ENCODE results near the gene UBAP1. TPM values are rescaled to one million over a fixed set of nuclear protein-coding genes. Genes with fewer than 3 reads are reported as not detected.
"Not testable (repeated sequence)": the region's sequence is repeated elsewhere in the genome, so short reads cannot be mapped to it uniquely, and the experiment has no call there.

The UBAP1 gene
- total RNA-seq, 2 donors from 2014 or later, result 36.4 to 39.8 TPM

DNA sequence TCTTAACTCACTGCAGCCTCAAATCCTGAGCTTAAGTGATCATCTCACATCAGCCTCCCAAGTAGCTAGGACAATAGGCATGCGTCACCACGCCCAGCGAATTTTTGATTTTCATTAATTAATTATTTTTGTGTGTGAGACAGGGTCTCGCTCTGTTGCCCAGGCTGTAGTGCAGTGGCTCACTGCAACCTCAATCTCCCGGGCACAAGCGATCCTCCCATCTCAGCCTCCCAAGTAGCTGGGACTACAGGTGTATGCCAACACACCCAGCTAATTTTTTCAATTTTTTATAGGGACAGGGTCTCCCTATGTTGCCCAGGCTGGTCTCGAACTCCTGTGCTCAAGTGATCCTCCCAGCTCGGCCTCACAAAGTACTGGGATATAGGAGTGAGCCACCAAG lies 41.4 kb downstream of the UBAP1 start:
- H3K27ac ChIP-seq (ENCODE audit: low read depth, low read length), result no peak overlapping the region

DNA sequence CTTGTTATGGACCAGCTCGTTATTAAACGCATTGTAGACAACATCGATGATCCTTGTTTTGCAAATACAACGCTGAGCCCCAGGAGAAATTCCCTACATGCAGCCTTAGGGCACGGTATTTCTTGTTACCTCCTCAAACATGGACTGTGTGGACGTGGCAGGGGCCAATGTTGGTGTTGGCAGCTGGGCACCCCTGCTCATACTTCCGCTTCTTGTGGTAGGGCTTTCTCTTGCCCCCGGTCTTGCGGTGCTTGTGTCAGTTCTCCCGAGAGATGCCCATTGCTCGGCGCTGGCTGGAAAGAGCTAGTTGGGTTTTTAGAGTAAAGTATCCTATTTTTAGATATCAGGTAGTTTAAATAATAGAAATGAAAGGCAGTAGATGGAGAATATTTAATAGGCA lies 45.5 kb downstream of the UBAP1 start:
- Histone ChIP-seq H3K9ac (ENCODE audit: extremely low read depth, low read length, poor library complexity, severe bottlenecking) (no peak overlapping the region), H3K4me1 (ENCODE audit: control insufficient read depth, insufficient read depth, low read length) (no peaks in the 10 kb centered on the region), H3K9me3 (ENCODE audit: control insufficient read depth, low read length) (no peaks in the 10 kb centered on the region), H3K4me3 (ENCODE audit: low read length) (no peak overlapping the region), H3K27me3 (ENCODE audit: control insufficient read depth, insufficient read depth, low read length, poor library complexity, severe bottlenecking) (no peaks in the 10 kb centered on the region), H3K27ac (ENCODE audit: low read depth, low read length) (no peak overlapping the region), H3K36me3 (ENCODE audit: control insufficient read depth, insufficient read depth, low read length) (peaks cover 20% of the 10 kb centered on the region)
- TF ChIP-seq, protein P1, sequence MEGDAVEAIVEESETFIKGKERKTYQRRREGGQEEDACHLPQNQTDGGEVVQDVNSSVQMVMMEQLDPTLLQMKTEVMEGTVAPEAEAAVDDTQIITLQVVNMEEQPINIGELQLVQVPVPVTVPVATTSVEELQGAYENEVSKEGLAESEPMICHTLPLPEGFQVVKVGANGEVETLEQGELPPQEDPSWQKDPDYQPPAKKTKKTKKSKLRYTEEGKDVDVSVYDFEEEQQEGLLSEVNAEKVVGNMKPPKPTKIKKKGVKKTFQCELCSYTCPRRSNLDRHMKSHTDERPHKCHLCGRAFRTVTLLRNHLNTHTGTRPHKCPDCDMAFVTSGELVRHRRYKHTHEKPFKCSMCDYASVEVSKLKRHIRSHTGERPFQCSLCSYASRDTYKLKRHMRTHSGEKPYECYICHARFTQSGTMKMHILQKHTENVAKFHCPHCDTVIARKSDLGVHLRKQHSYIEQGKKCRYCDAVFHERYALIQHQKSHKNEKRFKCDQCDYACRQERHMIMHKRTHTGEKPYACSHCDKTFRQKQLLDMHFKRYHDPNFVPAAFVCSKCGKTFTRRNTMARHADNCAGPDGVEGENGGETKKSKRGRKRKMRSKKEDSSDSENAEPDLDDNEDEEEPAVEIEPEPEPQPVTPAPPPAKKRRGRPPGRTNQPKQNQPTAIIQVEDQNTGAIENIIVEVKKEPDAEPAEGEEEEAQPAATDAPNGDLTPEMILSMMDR (conservative IDR thresholded peaks at IDR 0.05), result no peak
- no peaks in the 10 kb centered on the region for H3K27me3 Mint-ChIP-seq (ENCODE audit: insufficient read depth)
- WGBS, 2 experiments (ENCODE audit: insufficient coverage in 1 of 2, insufficient read length in 1 of 2), result 97% methylated on average over 10 to 12 of the region's 12 CpGs
- no peak overlapping the region for H3K4me3 Mint-ChIP-seq
- H3K4me1 Mint-ChIP-seq, result peaks cover 6% of the 10 kb centered on the region
- no peak for DNase-seq
- peaks cover 26% of the 10 kb centered on the region for H3K36me3 Mint-ChIP-seq (ENCODE audit: low read depth)
- H3K9me3 Mint-ChIP-seq, result peaks cover 3% of the 10 kb centered on the region
- H3K27ac Mint-ChIP-seq, result peak overlapping the region; percentile 58

More for the DNA sequence above, 41.4 kb downstream of the UBAP1 start:
- Mint-ChIP-seq H3K36me3 (ENCODE audit: low read depth) (peaks cover 21% of the 10 kb centered on the region), H3K27me3 (ENCODE audit: insufficient read depth) (no peaks in the 10 kb centered on the region), H3K4me3 (no peak overlapping the region), H3K27ac (no peak overlapping the region), H3K9me3 (peaks cover 3% of the 10 kb centered on the region), H3K4me1 (peaks cover 6% of the 10 kb centered on the region)
- TF ChIP-seq, protein P1 (conservative IDR thresholded peaks at IDR 0.05), result no peak
- no peak overlapping the region for H3K4me3 ChIP-seq (ENCODE audit: low read length)
- H3K4me1 ChIP-seq (ENCODE audit: control insufficient read depth, insufficient read depth, low read length), result no peaks in the 10 kb centered on the region
- no peaks in the 10 kb centered on the region for H3K9me3 ChIP-seq (ENCODE audit: control insufficient read depth, low read length)
- H3K9ac ChIP-seq (ENCODE audit: extremely low read depth, low read length, poor library complexity, severe bottlenecking), result no peak overlapping the region
- 78 to 91% methylated on average over 4 to 8 of the region's 8 CpGs for WGBS, 2 experiments (ENCODE audit: insufficient coverage in 1 of 2, insufficient read length in 1 of 2)
- peaks cover 17% of the 10 kb centered on the region for H3K36me3 ChIP-seq (ENCODE audit: control insufficient read depth, insufficient read depth, low read length)
- no peak for DNase-seq
- no peaks in the 10 kb centered on the region for H3K27me3 ChIP-seq (ENCODE audit: control insufficient read depth, insufficient read depth, low read length, poor library complexity, severe bottlenecking)

DNA sequence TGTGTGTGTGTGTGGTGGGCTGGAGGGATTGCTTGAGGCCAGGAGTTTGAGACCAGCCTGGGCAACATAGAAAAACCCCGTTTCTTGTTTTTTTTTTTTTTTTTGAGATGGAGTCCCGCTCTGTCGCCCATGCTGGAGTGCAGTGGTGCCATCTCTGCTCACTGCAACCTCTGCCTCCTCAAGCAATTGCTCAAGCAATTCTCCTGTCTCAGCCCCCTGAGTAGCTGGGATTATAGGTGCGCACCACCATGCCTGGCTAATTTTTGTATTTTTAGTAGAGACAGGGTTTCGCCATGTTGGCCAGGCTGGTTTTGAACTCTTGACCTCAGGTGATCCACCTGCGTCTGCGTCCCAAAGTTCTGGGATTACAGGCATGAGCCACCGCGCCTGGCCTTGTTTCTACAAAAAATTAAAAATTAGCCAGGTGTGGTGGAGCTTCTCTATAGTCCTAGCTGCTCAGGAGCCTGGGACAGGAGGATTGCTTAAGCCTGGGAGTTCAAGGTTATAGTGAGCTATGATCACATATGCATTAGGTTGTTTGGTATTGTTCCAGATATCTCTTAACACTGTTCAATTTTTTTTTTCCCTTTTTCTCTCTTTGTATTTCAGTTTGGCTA lies 47.4 kb downstream of the UBAP1 start:
- not testable (repeated sequence) for H3K9me3 ChIP-seq (ENCODE audit: control insufficient read depth, low read length); H3K4me3 Mint-ChIP-seq; H3K4me1 Mint-ChIP-seq; H3K9ac ChIP-seq (ENCODE audit: extremely low read depth, low read length, poor library complexity, severe bottlenecking); DNase-seq; H3K27me3 ChIP-seq (ENCODE audit: control insufficient read depth, insufficient read depth, low read length, poor library complexity, severe bottlenecking); H3K9me3 Mint-ChIP-seq; H3K27ac ChIP-seq (ENCODE audit: low read depth, low read length); H3K4me1 ChIP-seq (ENCODE audit: control insufficient read depth, insufficient read depth, low read length); H3K4me3 ChIP-seq (ENCODE audit: low read length); H3K27me3 Mint-ChIP-seq (ENCODE audit: insufficient read depth)
- WGBS, 2 experiments (ENCODE audit: insufficient coverage in 1 of 2, insufficient read length in 1 of 2), result 94% methylated on average over 6 to 9 of the region's 9 CpGs
- Mint-ChIP-seq H3K36me3 (ENCODE audit: low read depth) (peaks cover 20% of the 10 kb centered on the region), H3K27ac (peak overlapping the region; percentile 18)
- peaks cover 23% of the 10 kb centered on the region for H3K36me3 ChIP-seq (ENCODE audit: control insufficient read depth, insufficient read depth, low read length)

DNA sequence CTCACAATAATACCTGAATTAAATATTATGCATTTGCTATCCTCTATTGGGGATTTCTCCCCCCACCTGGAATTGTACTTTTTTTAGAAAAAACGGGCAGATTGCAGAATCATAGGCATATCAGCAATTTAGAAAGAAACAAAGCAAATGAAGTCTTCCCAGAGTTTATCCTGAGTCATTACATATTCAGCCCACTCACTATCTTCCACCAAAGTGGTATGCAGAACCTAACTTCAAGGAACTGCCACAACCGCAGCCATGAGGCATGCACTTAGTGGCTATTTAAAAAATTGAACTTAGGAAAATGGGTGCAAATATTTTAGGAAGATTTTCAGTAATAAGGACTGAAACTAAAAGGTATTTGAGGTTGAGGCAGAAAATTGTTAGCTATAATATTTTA lies 48.6 kb downstream of the UBAP1 start:
- Histone ChIP-seq H3K9me3 (ENCODE audit: control insufficient read depth, low read length) (no peaks in the 10 kb centered on the region), H3K27me3 (ENCODE audit: control insufficient read depth, insufficient read depth, low read length, poor library complexity, severe bottlenecking) (no peaks in the 10 kb centered on the region), H3K4me1 (ENCODE audit: control insufficient read depth, insufficient read depth, low read length) (no peaks in the 10 kb centered on the region), H3K27ac (ENCODE audit: low read depth, low read length) (no peak overlapping the region), H3K4me3 (ENCODE audit: low read length) (no peak overlapping the region), H3K36me3 (ENCODE audit: control insufficient read depth, insufficient read depth, low read length) (peaks cover 27% of the 10 kb centered on the region), H3K9ac (ENCODE audit: extremely low read depth, low read length, poor library complexity, severe bottlenecking) (no peak overlapping the region)
- H3K9me3 Mint-ChIP-seq, result no peaks in the 10 kb centered on the region
- DNase-seq, result no peak
- peaks cover 20% of the 10 kb centered on the region for H3K36me3 Mint-ChIP-seq (ENCODE audit: low read depth)
- H3K4me1 Mint-ChIP-seq, result no peaks in the 10 kb centered on the region
- H3K4me3 Mint-ChIP-seq, result no peak overlapping the region
- no peak overlapping the region for H3K27ac Mint-ChIP-seq
- WGBS, 2 experiments (ENCODE audit: insufficient coverage in 1 of 2, insufficient read length in 1 of 2), result 96% methylated on average over 2 of the region's 2 CpGs; no CpG with 5 or more reads in 1 of the 2 experiments
- no peaks in the 10 kb centered on the region for H3K27me3 Mint-ChIP-seq (ENCODE audit: insufficient read depth)
- TF ChIP-seq, protein P1 (conservative IDR thresholded peaks at IDR 0.05), result no peak

Measured in endodermal cell (in vitro differentiated cells).